ENCODE results near the gene DNAH11. TPM values are rescaled to one million over a fixed set of nuclear protein-coding genes. Genes with fewer than 3 reads are reported as not detected.

The DNAH11 gene
- total and polyA plus RNA-seq, 9 of the 15 experiments (the other 6 are each of a cell fraction or from before 2014, with no cell fraction given): under 0.01 TPM; not detected in 7

GRCh38 chr7:21572331-21573313 is 29.8 kb downstream of the DNAH11 start:
- in situ Hi-C loops (cut with MboI): no loop called here
- no peaks in the 10 kb centered on the region for H3K9me1 ChIP-seq (ENCODE audit: control insufficient read depth, insufficient read depth, low read length)
- H3K4me2 ChIP-seq (ENCODE audit: insufficient read depth, low read length): no peak overlapping the region
- POLR2A ChIA-PET: no interaction called here
- no peak overlapping the region for H3K27ac ChIP-seq (ENCODE audit: extremely low read depth, low read depth, low read length)
- no peak for ATAC-seq
- H3K9me3 ChIP-seq (replicated peaks; ENCODE audit: control insufficient read depth, insufficient read depth, low read depth, low read length): no peaks in the 10 kb centered on the region
- no TSS peak for BruUV-seq (replicated peaks)
- TF ChIP-seq U2AF1 (optimal IDR thresholded peaks at IDR 0.05; ENCODE audit: low read depth, low read length) (no peak), TCF7L2 (IDR thresholded peaks at IDR 0.05; ENCODE audit: low read depth, low read length) (no peak), GTF2B (IDR thresholded peaks at IDR 0.05; ENCODE audit: extremely low read depth, insufficient read length) (no peak)
- intact Hi-C loops (cut with micrococcal nuclease): no loop called here
- no peak for DNase-seq (ENCODE audit: extremely low read depth in 1 of 4, low spot score in 3 of 4)
- no peaks in the 10 kb centered on the region for H3K79me2 ChIP-seq (ENCODE audit: control insufficient read depth, insufficient read depth, low read length)
- FAIRE-seq: no peak
- no peaks in the 10 kb centered on the region for H3K36me3 ChIP-seq (ENCODE audit: control insufficient read depth, insufficient read depth, low read length)
- no peak overlapping the region for H3K4me3 ChIP-seq
- no peaks in the 10 kb centered on the region for H3K4me1 ChIP-seq (replicated peaks in 1 of 2; ENCODE audit: control insufficient read depth in 2 of 2, insufficient read depth in 2 of 2, low read length in 2 of 2)
- H4K20me1 ChIP-seq (replicated peaks; ENCODE audit: control insufficient read depth, insufficient read depth, low read length): no peaks in the 10 kb centered on the region
- H2AFZ ChIP-seq (ENCODE audit: low read depth, low read length): no peak overlapping the region
- H3K27me3 ChIP-seq (ENCODE audit: control insufficient read depth in 2 of 2, insufficient read depth in 2 of 2, low read length in 2 of 2): peaks cover 0 to 3% of the 10 kb centered on the region in 2 experiments; a peak in 2 of 5 replicates
- no peak overlapping the region for H3K9ac ChIP-seq (ENCODE audit: insufficient read depth in 1 of 2, low read depth in 2 of 2, low read length in 2 of 2)
- CTCF ChIA-PET (ENCODE audit: low intra/inter-chr PET ratio): no interaction called here
- 6% methylated on average over 7 of the region's 7 CpGs for WGBS (ENCODE audit: insufficient coverage, low coverage, missing lambda C conversion rate)

All from K562 (cell line).